Subcutaneous adipose tissue (tissue), 4 donors: Measurements from ENCODE around the gene PKP4. TPM values are rescaled to one million over a fixed set of nuclear protein-coding genes. Genes with fewer than 3 reads are reported as not detected.

Source experiments
- total RNA-seq, 4 donors: library from RNA; depleted of rRNA; stranded (reverse); fragments of >200 nt; gene quantifications; one replicate each; pipeline ENCODE4 v1.1.0, GENCODE V29; 2016
- TF ChIP-seq, protein P1 (sequence below): fragments of 450-650 bp; IDR thresholded peaks from one replicate; pipeline ENCODE4 v1.5.1; 2016; ENCODE audit warnings: low read depth, mild to moderate bottlenecking, control low read depth, antibody characterized with exemption, moderate library complexity

PKP4 gene
- total RNA-seq, 4 donors from 2014 or later, result 29.6 to 90.6 (median 68.0) TPM

DNA sequence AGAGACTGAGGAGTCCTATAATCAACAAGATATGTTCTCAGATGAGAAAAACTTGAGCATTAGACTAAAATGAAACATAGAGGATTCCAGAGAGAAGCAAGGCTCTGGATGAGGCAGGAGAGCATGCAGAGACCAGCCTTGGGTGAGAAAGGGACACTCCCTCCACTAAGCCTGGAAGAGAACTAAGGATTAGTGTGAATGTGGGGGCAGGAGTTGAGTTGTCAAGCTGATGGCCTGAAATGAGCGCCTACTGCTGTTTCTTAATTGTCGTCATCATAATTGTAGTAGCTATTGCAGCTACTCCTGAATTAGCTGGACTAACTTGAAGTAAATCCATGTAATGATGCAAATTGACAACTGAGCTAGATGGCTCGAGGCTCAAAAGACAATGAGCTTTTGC, 114.1 kb downstream of the PKP4 start:
- TF ChIP-seq, protein P1, sequence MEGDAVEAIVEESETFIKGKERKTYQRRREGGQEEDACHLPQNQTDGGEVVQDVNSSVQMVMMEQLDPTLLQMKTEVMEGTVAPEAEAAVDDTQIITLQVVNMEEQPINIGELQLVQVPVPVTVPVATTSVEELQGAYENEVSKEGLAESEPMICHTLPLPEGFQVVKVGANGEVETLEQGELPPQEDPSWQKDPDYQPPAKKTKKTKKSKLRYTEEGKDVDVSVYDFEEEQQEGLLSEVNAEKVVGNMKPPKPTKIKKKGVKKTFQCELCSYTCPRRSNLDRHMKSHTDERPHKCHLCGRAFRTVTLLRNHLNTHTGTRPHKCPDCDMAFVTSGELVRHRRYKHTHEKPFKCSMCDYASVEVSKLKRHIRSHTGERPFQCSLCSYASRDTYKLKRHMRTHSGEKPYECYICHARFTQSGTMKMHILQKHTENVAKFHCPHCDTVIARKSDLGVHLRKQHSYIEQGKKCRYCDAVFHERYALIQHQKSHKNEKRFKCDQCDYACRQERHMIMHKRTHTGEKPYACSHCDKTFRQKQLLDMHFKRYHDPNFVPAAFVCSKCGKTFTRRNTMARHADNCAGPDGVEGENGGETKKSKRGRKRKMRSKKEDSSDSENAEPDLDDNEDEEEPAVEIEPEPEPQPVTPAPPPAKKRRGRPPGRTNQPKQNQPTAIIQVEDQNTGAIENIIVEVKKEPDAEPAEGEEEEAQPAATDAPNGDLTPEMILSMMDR, result no peak

GRCh38 chr2:158573739-158574138, 117.0 kb downstream of the PKP4 start:
- TF ChIP-seq, protein P1, result no peak

- TF ChIP-seq, protein P1, result no peak
These were observed 118.4 kb downstream of the PKP4 start for GRCh38 chr2:158575051-158575635.

DNA sequence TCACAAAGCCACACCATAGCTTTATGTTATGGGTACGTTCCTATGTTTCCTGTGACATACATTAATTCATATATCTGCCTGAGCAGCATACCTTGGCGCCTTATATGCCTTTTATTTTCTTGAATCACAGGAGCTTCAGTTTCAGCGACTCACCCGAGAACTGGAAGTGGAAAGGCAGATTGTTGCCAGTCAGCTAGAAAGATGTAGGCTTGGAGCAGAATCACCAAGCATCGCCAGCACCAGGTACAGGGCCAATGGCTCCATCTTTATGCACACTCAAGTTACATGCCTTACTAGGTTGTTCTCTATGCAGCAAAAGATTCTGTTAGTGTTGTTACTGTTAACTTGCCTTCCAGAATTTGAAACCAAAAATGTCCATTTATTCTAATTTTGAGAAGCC, 120.4 kb downstream of the PKP4 start:
- TF ChIP-seq, protein P1, result no peak

- TF ChIP-seq, protein P1, result no peak
These were observed 122.1 kb downstream of the PKP4 start for GRCh38 chr2:158578703-158579330.

DNA sequence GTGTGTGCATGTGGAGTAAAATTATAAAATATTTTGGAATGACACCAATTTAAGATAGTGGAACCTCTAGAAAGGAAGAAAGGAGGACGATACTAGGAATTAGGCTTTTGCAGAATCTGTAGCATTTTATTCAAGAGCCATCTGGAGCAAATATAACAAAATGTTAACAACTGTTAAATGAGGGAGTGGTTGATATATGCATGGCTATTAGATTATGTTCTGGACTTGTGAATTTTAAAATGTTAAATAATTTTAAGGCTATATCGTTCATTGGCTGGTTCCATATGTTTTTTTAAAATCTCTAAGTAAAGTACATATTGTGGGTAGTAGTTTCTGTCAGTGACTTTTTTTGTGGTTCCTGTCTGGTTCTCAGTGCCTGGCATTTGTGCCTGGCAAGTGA, 123.2 kb downstream of the PKP4 start:
- TF ChIP-seq, protein P1, result no peak

DNA sequence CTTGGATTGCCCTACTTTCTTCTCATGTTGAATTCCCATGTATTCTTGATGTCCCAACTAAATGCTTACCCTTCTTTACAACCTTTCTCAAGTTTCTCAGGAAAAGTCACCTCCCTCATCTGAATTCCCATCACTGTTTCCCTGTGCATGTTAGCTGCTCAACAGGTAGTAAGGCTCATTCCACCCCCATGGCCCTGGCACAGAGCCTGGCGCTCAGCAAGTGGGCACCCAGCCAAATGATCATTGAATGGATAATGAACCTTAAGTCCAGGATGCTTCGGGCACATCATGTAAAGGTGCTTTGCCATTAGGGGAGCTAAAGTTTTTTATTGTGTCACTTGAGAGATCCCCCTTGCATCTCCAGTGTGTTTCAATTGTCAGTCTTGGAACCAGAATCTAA, 124.0 kb downstream of the PKP4 start:
- TF ChIP-seq, protein P1, result no peak
